ENCODE measurements around the gene SLX1A. TPM values are rescaled to one million over a fixed set of nuclear protein-coding genes. Genes with fewer than 3 reads are reported as not detected.
"Not testable (repeated sequence)": the region's sequence is repeated elsewhere in the genome, so short reads cannot be mapped to it uniquely, and the experiment has no call there.

Gene SLX1A
- total RNA-seq, 1 donor from 2014 or later: 27.6 TPM

DNA sequence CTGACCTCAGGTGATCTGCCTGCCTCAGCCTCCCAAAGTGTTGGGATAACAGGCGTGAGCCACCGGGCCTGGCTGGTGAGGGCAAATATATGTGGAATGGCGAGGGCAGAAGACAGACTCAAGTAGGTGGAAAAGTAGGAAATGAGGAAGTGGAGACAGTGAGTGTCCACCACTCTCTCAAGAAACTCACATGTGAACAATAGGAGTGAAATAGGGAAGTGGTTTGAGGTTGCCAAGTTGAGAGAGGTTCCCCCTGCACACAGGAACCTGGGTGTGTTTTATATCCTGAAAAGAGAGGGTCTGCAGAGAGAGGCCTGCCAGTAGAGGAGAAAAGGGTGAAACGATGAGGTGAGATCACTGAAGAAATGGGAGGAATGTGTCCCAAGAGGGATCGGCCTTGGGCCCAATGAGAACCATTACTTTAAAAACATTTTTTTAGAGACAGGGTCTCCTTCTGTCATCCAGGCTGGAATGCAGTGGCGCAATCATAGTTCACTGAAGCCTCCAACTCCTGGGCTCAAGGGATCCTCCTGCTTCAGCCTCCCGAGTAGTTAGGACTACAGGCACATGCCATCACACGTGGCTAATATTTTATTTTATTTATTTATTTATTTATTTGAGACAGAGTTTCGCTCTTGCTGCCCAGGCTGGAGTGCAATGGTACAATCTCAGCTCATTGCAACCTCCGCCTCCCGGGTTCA, 27.3 kb upstream of the SLX1A start:
- Mint-ChIP-seq H3K9me3 (no peaks in the 10 kb centered on the region), H3K27me3 (no peaks in the 10 kb centered on the region), H3K4me1 (ENCODE audit: unreplicated experiment) (no peaks in the 10 kb centered on the region), H3K36me3 (no peaks in the 10 kb centered on the region), H3K27ac (no peak overlapping the region), H3K4me3 (no peak overlapping the region)
- TF ChIP-seq, protein P1, sequence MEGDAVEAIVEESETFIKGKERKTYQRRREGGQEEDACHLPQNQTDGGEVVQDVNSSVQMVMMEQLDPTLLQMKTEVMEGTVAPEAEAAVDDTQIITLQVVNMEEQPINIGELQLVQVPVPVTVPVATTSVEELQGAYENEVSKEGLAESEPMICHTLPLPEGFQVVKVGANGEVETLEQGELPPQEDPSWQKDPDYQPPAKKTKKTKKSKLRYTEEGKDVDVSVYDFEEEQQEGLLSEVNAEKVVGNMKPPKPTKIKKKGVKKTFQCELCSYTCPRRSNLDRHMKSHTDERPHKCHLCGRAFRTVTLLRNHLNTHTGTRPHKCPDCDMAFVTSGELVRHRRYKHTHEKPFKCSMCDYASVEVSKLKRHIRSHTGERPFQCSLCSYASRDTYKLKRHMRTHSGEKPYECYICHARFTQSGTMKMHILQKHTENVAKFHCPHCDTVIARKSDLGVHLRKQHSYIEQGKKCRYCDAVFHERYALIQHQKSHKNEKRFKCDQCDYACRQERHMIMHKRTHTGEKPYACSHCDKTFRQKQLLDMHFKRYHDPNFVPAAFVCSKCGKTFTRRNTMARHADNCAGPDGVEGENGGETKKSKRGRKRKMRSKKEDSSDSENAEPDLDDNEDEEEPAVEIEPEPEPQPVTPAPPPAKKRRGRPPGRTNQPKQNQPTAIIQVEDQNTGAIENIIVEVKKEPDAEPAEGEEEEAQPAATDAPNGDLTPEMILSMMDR (conservative IDR thresholded peaks at IDR 0.05): no peak
- no peak for DNase-seq (ENCODE audit: extremely low spot score, unreplicated experiment)

- not testable (repeated sequence) for DNase-seq (ENCODE audit: extremely low spot score, unreplicated experiment); H3K36me3 Mint-ChIP-seq; H3K4me1 Mint-ChIP-seq (ENCODE audit: unreplicated experiment); H3K27ac Mint-ChIP-seq; H3K27me3 Mint-ChIP-seq; H3K9me3 Mint-ChIP-seq; H3K4me3 Mint-ChIP-seq
Observed at GRCh38 chr16:30168746-30169145, 24.9 kb upstream of the SLX1A start.

- not testable (repeated sequence) for H3K27me3 Mint-ChIP-seq; H3K27ac Mint-ChIP-seq; H3K9me3 Mint-ChIP-seq; H3K36me3 Mint-ChIP-seq; DNase-seq (ENCODE audit: extremely low spot score, unreplicated experiment); H3K4me1 Mint-ChIP-seq (ENCODE audit: unreplicated experiment); H3K4me3 Mint-ChIP-seq
Observed at GRCh38 chr16:30169416-30169815, 24.3 kb upstream of the SLX1A start.

DNA sequence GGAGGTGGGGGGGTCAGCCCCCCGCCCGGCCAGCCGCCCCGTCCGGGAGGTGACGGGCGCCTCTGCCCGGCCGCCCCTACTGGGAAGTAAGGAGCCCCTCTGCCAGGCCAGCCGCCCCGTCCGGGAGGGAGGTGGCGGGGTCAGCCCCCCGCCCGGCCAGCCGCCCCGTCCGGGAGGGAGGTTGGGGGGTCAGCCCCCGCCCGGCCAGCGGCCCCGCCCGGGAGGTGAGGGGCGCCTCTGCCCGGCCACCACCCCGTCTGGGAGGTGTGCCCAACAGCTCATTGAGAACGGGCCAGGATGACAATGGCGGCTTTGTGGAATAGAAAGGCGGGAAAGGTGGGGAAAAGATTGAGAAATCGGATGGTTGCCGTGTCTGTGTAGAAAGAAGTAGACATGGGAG, 23.5 kb upstream of the SLX1A start:
- H3K36me3 Mint-ChIP-seq, H3K4me3 Mint-ChIP-seq: not testable (repeated sequence)

GRCh38 chr16:30173054-30173453, 20.6 kb upstream of the SLX1A start:
- no peaks in the 10 kb centered on the region for H3K27me3 Mint-ChIP-seq
- DNase-seq (ENCODE audit: extremely low spot score, unreplicated experiment): no peak
- H3K4me3 Mint-ChIP-seq: no peak overlapping the region
- TF ChIP-seq, protein P1 (conservative IDR thresholded peaks at IDR 0.05): no peak
- H3K27ac Mint-ChIP-seq: no peak overlapping the region
- H3K4me1 Mint-ChIP-seq (ENCODE audit: unreplicated experiment): no peaks in the 10 kb centered on the region
- no peaks in the 10 kb centered on the region for H3K9me3 Mint-ChIP-seq
- no peaks in the 10 kb centered on the region for H3K36me3 Mint-ChIP-seq

More for the DNA sequence above, 23.5 kb upstream of the SLX1A start:
- not testable (repeated sequence) for H3K4me1 Mint-ChIP-seq (ENCODE audit: unreplicated experiment); DNase-seq (ENCODE audit: extremely low spot score, unreplicated experiment); H3K27ac Mint-ChIP-seq; H3K9me3 Mint-ChIP-seq; H3K27me3 Mint-ChIP-seq

- not testable (repeated sequence) for H3K9me3 Mint-ChIP-seq; DNase-seq (ENCODE audit: extremely low spot score, unreplicated experiment); H3K27me3 Mint-ChIP-seq; H3K36me3 Mint-ChIP-seq; H3K4me1 Mint-ChIP-seq (ENCODE audit: unreplicated experiment); H3K4me3 Mint-ChIP-seq; H3K27ac Mint-ChIP-seq
Observed at GRCh38 chr16:30176876-30177275, 16.8 kb upstream of the SLX1A start.

DNA sequence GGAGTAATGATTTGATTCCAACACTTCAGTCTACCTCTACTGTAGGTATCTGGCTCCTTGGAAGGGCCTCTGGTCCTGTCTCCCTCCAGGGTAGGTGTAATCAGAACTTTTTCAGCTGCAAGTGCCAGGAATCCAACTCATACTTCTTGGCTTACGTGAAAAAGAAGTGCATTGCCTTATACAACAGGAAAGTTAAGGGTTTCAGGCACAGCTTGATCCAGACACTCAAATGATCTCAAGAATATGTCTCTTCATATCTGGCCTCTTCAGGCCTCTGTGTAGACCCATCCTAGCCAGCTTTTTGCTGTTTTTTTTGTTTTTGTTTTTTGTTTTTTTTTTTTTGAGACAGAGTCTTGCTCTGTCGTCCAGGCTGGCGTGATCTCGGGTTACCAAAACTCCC, 14.5 kb upstream of the SLX1A start:
- no peaks in the 10 kb centered on the region for H3K4me1 Mint-ChIP-seq (ENCODE audit: unreplicated experiment)
- no peak for DNase-seq (ENCODE audit: extremely low spot score, unreplicated experiment)
- no peaks in the 10 kb centered on the region for H3K9me3 Mint-ChIP-seq
- H3K27ac Mint-ChIP-seq: no peak overlapping the region
- no peaks in the 10 kb centered on the region for H3K27me3 Mint-ChIP-seq
- no peak overlapping the region for H3K4me3 Mint-ChIP-seq
- no peaks in the 10 kb centered on the region for H3K36me3 Mint-ChIP-seq
- TF ChIP-seq, protein P1 (conservative IDR thresholded peaks at IDR 0.05): no peak

GRCh38 chr16:30179931-30180330, 13.7 kb upstream of the SLX1A start:
- no peak for DNase-seq (ENCODE audit: extremely low spot score, unreplicated experiment)
- Mint-ChIP-seq H3K27me3 (no peaks in the 10 kb centered on the region), H3K36me3 (no peaks in the 10 kb centered on the region), H3K4me3 (no peak overlapping the region), H3K9me3 (no peaks in the 10 kb centered on the region), H3K4me1 (ENCODE audit: unreplicated experiment) (peaks cover 4% of the 10 kb centered on the region), H3K27ac (no peak overlapping the region)
- TF ChIP-seq, protein P1 (conservative IDR thresholded peaks at IDR 0.05): no peak

All from type B pancreatic cell (in vitro differentiated cells).